ENCODE data around the gene SHMT2. TPM values are rescaled to one million over a fixed set of nuclear protein-coding genes. Genes with fewer than 3 reads are reported as not detected.

The SHMT2 gene
- total and polyA plus RNA-seq, 9 of the 15 experiments (the other 6 are each of a cell fraction or from before 2014, with no cell fraction given), result 46.1 to 319 (median 115) TPM

DNA sequence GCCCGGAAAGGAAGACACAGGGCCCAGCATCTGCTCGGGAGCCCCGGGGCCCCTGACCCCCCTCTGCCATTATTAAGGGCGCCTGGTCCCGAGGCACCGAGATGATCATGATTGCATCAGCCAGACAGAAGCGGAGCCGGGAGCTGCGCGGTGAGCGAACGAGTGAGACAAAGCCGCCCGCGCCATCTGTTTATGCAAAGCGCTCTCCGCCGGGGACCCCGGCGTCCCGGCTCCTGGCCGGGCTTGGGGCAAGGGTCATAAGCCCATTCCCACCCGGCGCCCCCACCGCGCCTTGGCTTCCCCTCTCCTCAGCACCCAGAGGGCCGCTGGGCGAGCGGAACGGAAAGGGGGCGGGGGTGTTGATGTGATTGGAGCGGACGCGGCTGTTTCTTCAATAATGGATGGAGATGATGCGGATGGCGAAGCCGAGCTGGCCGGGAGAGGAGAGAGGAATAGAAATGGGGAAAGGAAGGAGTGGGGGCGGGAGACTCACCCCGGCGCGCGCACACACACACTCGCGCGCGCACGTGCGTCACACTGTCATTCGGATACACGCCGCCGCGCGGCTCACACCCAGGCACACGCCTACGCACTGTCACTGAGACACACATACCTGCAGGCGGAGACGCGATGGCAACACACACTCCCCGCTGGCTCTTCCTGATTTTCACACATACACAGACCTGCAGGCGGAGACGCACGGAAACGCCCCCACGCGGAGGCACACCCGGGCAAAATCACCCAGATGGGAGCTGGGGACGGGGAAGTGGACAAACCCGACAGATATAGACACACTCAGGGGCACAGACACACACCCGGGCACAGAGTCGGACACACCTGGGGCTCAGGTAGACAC lies 10.8 kb downstream of the SHMT2 start (continued):
- TF ChIP-seq, protein P1, sequence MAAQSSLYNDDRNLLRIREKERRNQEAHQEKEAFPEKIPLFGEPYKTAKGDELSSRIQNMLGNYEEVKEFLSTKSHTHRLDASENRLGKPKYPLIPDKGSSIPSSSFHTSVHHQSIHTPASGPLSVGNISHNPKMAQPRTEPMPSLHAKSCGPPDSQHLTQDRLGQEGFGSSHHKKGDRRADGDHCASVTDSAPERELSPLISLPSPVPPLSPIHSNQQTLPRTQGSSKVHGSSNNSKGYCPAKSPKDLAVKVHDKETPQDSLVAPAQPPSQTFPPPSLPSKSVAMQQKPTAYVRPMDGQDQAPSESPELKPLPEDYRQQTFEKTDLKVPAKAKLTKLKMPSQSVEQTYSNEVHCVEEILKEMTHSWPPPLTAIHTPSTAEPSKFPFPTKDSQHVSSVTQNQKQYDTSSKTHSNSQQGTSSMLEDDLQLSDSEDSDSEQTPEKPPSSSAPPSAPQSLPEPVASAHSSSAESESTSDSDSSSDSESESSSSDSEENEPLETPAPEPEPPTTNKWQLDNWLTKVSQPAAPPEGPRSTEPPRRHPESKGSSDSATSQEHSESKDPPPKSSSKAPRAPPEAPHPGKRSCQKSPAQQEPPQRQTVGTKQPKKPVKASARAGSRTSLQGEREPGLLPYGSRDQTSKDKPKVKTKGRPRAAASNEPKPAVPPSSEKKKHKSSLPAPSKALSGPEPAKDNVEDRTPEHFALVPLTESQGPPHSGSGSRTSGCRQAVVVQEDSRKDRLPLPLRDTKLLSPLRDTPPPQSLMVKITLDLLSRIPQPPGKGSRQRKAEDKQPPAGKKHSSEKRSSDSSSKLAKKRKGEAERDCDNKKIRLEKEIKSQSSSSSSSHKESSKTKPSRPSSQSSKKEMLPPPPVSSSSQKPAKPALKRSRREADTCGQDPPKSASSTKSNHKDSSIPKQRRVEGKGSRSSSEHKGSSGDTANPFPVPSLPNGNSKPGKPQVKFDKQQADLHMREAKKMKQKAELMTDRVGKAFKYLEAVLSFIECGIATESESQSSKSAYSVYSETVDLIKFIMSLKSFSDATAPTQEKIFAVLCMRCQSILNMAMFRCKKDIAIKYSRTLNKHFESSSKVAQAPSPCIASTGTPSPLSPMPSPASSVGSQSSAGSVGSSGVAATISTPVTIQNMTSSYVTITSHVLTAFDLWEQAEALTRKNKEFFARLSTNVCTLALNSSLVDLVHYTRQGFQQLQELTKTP (IDR thresholded peaks at IDR 0.05; ENCODE audit: low read depth in 1 of 2, partially characterized antibody in 2 of 2), result no peak
- TF ChIP-seq PTTG1 (tag; IDR thresholded peaks at IDR 0.05; ENCODE audit: low read depth), result no peak
- no peak for TF ChIP-seq IRF2 (CRISPR knock-in tag; IDR thresholded peaks at IDR 0.05)
- TF ChIP-seq ZNF146 (CRISPR knock-in tag; IDR thresholded peaks at IDR 0.05; ENCODE audit: unreplicated experiment), result no peak
- TF ChIP-seq, protein P2, sequence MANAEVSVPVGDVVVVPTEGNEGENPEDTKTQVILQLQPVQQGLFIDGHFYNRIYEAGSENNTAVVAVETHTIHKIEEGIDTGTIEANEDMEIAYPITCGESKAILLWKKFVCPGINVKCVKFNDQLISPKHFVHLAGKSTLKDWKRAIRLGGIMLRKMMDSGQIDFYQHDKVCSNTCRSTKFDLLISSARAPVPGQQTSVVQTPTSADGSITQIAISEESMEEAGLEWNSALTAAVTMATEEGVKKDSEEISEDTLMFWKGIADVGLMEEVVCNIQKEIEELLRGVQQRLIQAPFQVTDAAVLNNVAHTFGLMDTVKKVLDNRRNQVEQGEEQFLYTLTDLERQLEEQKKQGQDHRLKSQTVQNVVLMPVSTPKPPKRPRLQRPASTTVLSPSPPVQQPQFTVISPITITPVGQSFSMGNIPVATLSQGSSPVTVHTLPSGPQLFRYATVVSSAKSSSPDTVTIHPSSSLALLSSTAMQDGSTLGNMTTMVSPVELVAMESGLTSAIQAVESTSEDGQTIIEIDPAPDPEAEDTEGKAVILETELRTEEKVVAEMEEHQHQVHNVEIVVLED (CRISPR knock-in tag; IDR thresholded peaks at IDR 0.05), result peak; percentile 25; the same call in 1 of the 2 replicates
- TF ChIP-seq MAZ (CRISPR knock-in tag; conservative IDR thresholded peaks at IDR 0.05 in 1 of 2, IDR thresholded peaks at IDR 0.05 in 1 of 2), result peak in 1 of 2 experiments; percentile 57; a peak in 2 of 4 replicates
- TF ChIP-seq, protein P3, sequence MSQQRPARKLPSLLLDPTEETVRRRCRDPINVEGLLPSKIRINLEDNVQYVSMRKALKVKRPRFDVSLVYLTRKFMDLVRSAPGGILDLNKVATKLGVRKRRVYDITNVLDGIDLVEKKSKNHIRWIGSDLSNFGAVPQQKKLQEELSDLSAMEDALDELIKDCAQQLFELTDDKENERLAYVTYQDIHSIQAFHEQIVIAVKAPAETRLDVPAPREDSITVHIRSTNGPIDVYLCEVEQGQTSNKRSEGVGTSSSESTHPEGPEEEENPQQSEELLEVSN (IDR thresholded peaks at IDR 0.05; ENCODE audit: borderline replicate concordance in 1 of 2, extremely low read depth in 1 of 2, insufficient read depth in 1 of 2, insufficient read length in 1 of 2, low read depth in 1 of 2, low read length in 1 of 2, poor library complexity in 1 of 2, severe bottlenecking in 1 of 2), result peak; percentile 43 to 62
- 0 out of 2 replicates have a peak, but pooled peaks have one; percentile 25 for TF ChIP-seq ZNF143 (CRISPR knock-in tag; IDR thresholded peaks at IDR 0.05)
- no peak for TF ChIP-seq ZBED1 (IDR thresholded peaks at IDR 0.05)
- TF ChIP-seq MEIS2 (IDR thresholded peaks at IDR 0.05; ENCODE audit: partially characterized antibody), result peak; percentile 29
- TF ChIP-seq, protein P4, sequence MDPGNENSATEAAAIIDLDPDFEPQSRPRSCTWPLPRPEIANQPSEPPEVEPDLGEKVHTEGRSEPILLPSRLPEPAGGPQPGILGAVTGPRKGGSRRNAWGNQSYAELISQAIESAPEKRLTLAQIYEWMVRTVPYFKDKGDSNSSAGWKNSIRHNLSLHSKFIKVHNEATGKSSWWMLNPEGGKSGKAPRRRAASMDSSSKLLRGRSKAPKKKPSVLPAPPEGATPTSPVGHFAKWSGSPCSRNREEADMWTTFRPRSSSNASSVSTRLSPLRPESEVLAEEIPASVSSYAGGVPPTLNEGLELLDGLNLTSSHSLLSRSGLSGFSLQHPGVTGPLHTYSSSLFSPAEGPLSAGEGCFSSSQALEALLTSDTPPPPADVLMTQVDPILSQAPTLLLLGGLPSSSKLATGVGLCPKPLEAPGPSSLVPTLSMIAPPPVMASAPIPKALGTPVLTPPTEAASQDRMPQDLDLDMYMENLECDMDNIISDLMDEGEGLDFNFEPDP (CRISPR knock-in tag; IDR thresholded peaks at IDR 0.05), result no peak
- TF ChIP-seq ZNF780A (CRISPR knock-in tag; IDR thresholded peaks at IDR 0.05), result no peak
- peak; percentile 71 for TF ChIP-seq CREM (IDR thresholded peaks at IDR 0.05; ENCODE audit: low read depth)
- TF ChIP-seq, protein P5, sequence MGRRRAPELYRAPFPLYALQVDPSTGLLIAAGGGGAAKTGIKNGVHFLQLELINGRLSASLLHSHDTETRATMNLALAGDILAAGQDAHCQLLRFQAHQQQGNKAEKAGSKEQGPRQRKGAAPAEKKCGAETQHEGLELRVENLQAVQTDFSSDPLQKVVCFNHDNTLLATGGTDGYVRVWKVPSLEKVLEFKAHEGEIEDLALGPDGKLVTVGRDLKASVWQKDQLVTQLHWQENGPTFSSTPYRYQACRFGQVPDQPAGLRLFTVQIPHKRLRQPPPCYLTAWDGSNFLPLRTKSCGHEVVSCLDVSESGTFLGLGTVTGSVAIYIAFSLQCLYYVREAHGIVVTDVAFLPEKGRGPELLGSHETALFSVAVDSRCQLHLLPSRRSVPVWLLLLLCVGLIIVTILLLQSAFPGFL (CRISPR knock-in tag; IDR thresholded peaks at IDR 0.05), result no peak
- TF ChIP-seq U2AF2 (optimal IDR thresholded peaks at IDR 0.05; ENCODE audit: low read depth, low read length), result no peak
- TF ChIP-seq RBFOX2 (IDR thresholded peaks at IDR 0.05; ENCODE audit: low read depth, low read length), result peak; percentile 88
- no peak for TF ChIP-seq MTA2 (IDR thresholded peaks at IDR 0.05; ENCODE audit: low read depth)

All from K562 (cell line).